ENCODE results near the gene HOXD8. TPM values are rescaled to one million over a fixed set of nuclear protein-coding genes. Genes with fewer than 3 reads are reported as not detected.

HOXD8 gene
- total RNA-seq, 1 donor from 2014 or later: not detected

GRCh38 chr2:176081837-176082524 lies 47.5 kb upstream of the HOXD8 start:
- TF ChIP-seq CTCF (IDR thresholded peaks at IDR 0.05): no peak
- no peaks in the 10 kb centered on the region for H3K9me3 Mint-ChIP-seq (ENCODE audit: unreplicated experiment)
- no peak for DNase-seq (ENCODE audit: extremely low spot score, unreplicated experiment)
- H3K27me3 Mint-ChIP-seq (ENCODE audit: unreplicated experiment): peaks cover 84% of the 10 kb centered on the region
- no peak overlapping the region for H3K4me3 Mint-ChIP-seq (ENCODE audit: unreplicated experiment)
- no peak overlapping the region for H3K27ac Mint-ChIP-seq (ENCODE audit: unreplicated experiment)
- no peaks in the 10 kb centered on the region for H3K36me3 Mint-ChIP-seq (ENCODE audit: unreplicated experiment)
- peaks cover 27% of the 10 kb centered on the region for H3K4me1 Mint-ChIP-seq (ENCODE audit: unreplicated experiment)

GRCh38 chr2:176082525-176082823 lies 47.0 kb upstream of the HOXD8 start:
- no peak for TF ChIP-seq CTCF (IDR thresholded peaks at IDR 0.05)
- H3K36me3 Mint-ChIP-seq (ENCODE audit: unreplicated experiment): no peaks in the 10 kb centered on the region
- no peaks in the 10 kb centered on the region for H3K9me3 Mint-ChIP-seq (ENCODE audit: unreplicated experiment)
- no peak overlapping the region for H3K4me3 Mint-ChIP-seq (ENCODE audit: unreplicated experiment)
- no peak overlapping the region for H3K27ac Mint-ChIP-seq (ENCODE audit: unreplicated experiment)
- DNase-seq (ENCODE audit: extremely low spot score, unreplicated experiment): no peak
- H3K4me1 Mint-ChIP-seq (ENCODE audit: unreplicated experiment): peaks cover 27% of the 10 kb centered on the region
- peaks cover 84% of the 10 kb centered on the region for H3K27me3 Mint-ChIP-seq (ENCODE audit: unreplicated experiment)

- no peak for TF ChIP-seq CTCF (IDR thresholded peaks at IDR 0.05)
- no peak overlapping the region for H3K4me3 Mint-ChIP-seq (ENCODE audit: unreplicated experiment)
- peaks cover 29% of the 10 kb centered on the region for H3K4me1 Mint-ChIP-seq (ENCODE audit: unreplicated experiment)
- DNase-seq (ENCODE audit: extremely low spot score, unreplicated experiment): no peak
- peaks cover 87% of the 10 kb centered on the region for H3K27me3 Mint-ChIP-seq (ENCODE audit: unreplicated experiment)
- H3K9me3 Mint-ChIP-seq (ENCODE audit: unreplicated experiment): no peaks in the 10 kb centered on the region
- H3K36me3 Mint-ChIP-seq (ENCODE audit: unreplicated experiment): no peaks in the 10 kb centered on the region
- H3K27ac Mint-ChIP-seq (ENCODE audit: unreplicated experiment): peak overlapping the region; percentile 16
These were observed 46.4 kb upstream of the HOXD8 start for GRCh38 chr2:176082824-176083751.

GRCh38 chr2:176083796-176084261 lies 45.7 kb upstream of the HOXD8 start, which contains the start of gene EVX2:
Gene EVX2 (minus strand): TSS chr2:176083962. CDS start chr2:176083776, 186 bp downstream.
- no peak for DNase-seq (ENCODE audit: extremely low spot score, unreplicated experiment)
- H3K9me3 Mint-ChIP-seq (ENCODE audit: unreplicated experiment): no peaks in the 10 kb centered on the region
- H3K27ac Mint-ChIP-seq (ENCODE audit: unreplicated experiment): peak within 1 kb of the TSS; percentile 16
- TF ChIP-seq CTCF (IDR thresholded peaks at IDR 0.05): no peak
- peaks cover 33% of the 10 kb centered on the region for H3K4me1 Mint-ChIP-seq (ENCODE audit: unreplicated experiment)
- H3K4me3 Mint-ChIP-seq (ENCODE audit: unreplicated experiment): no peak within 1 kb of the TSS
- no peaks in the 10 kb centered on the region for H3K36me3 Mint-ChIP-seq (ENCODE audit: unreplicated experiment)
- H3K27me3 Mint-ChIP-seq (ENCODE audit: unreplicated experiment): peaks cover 87% of the 10 kb centered on the region

- peaks cover 87% of the 10 kb centered on the region for H3K27me3 Mint-ChIP-seq (ENCODE audit: unreplicated experiment)
- H3K27ac Mint-ChIP-seq (ENCODE audit: unreplicated experiment): no peak overlapping the region
- TF ChIP-seq CTCF (IDR thresholded peaks at IDR 0.05): no peak
- peaks cover 26% of the 10 kb centered on the region for H3K4me1 Mint-ChIP-seq (ENCODE audit: unreplicated experiment)
- H3K9me3 Mint-ChIP-seq (ENCODE audit: unreplicated experiment): no peaks in the 10 kb centered on the region
- H3K36me3 Mint-ChIP-seq (ENCODE audit: unreplicated experiment): no peaks in the 10 kb centered on the region
- H3K4me3 Mint-ChIP-seq (ENCODE audit: unreplicated experiment): no peak overlapping the region
- DNase-seq (ENCODE audit: extremely low spot score, unreplicated experiment): no peak
These were observed 44.8 kb upstream of the HOXD8 start for GRCh38 chr2:176084611-176085119.

All from osteocyte (in vitro differentiated cells).